IMR-90 (cell line): ENCODE data around the gene RCOR3. TPM values are rescaled to one million over a fixed set of nuclear protein-coding genes. Genes with fewer than 3 reads are reported as not detected.
A peak's percentile ranks its signal among the peaks of the same experiment; 100 is the strongest.

Source experiments
- ATAC-seq: fragments of 200-7000 bp; cut with Tn5 transposase; 2 replicates; pipeline ENCODE4 v1.9.1; 2020; ENCODE audit warnings: low read depth, mild to moderate bottlenecking, moderate library complexity
- BruUV-seq: library from RNA; stranded (reverse); fragments of 400-500 nt; replicated peaks from 2 replicates; lab custom pipeline; 2021; lab: Mats Ljungman, UMichigan
- CTCF ChIA-PET: fragments of 300-600 bp; formaldehyde crosslinking; extraction: SDS; loops from one replicate; lab custom pipeline; 2021; ENCODE audit warnings: antibody characterized with exemption; lab: Yijun Ruan, JAX
- POLR2A ChIA-PET: fragments of 300-600 bp; sonication (Branson Sonifier 250); formaldehyde crosslinking; loops from one replicate; lab custom pipeline; 2022; ENCODE audit warnings: antibody characterized with exemption; ENCODE audit not compliant: unreplicated experiment; lab: Charles Lee
- DNase-seq: peaks from one replicate; pipeline ENCODE4 v3.0.0; 2013
- H2AFZ ChIP-seq: replicated peaks from 2 replicates; pipeline ENCODE3; 2013; ENCODE audit warnings: low read length, mild to moderate bottlenecking; ENCODE audit not compliant: poor library complexity
- H2AK5ac ChIP-seq: 2 replicates; pipeline ENCODE4 v1.6.1; 2013; ENCODE audit warnings: low read depth, low read length, inconsistent platforms
- H2AK9ac ChIP-seq: replicated peaks from 2 replicates; pipeline ENCODE3; 2013; ENCODE audit warnings: mild to moderate bottlenecking, low read depth, low read length, moderate library complexity; ENCODE audit not compliant: poor library complexity
- H2BK120ac ChIP-seq: 2 replicates; pipeline ENCODE4 v1.6.1; 2013; ENCODE audit warnings: low read depth, low read length, inconsistent platforms
- H2BK15ac ChIP-seq: 3 replicates; pipeline ENCODE4 v1.6.1; 2013; ENCODE audit warnings: low read depth, low read length, inconsistent platforms
- H2BK20ac ChIP-seq: 2 replicates; pipeline ENCODE4 v1.6.1; 2013; ENCODE audit warnings: low read depth, mild to moderate bottlenecking, inconsistent platforms, low read length, moderate library complexity
- H2BK5ac ChIP-seq: 2 replicates; pipeline ENCODE4 v1.6.1; 2013; ENCODE audit warnings: mild to moderate bottlenecking, low read depth, low read length, inconsistent platforms; ENCODE audit not compliant: poor library complexity, severe bottlenecking
- H3K14ac ChIP-seq: replicated peaks from 2 replicates; pipeline ENCODE4 v1.6.1; 2013; ENCODE audit warnings: low read depth, low read length, inconsistent platforms
- H3K18ac ChIP-seq: 2 replicates; pipeline ENCODE4 v1.6.1; 2013; ENCODE audit warnings: low read depth, low read length, control low read depth
- H3K23ac ChIP-seq: 2 replicates; pipeline ENCODE4 v1.6.1; 2013; ENCODE audit warnings: low read depth, low read length, inconsistent platforms
- H3K27ac ChIP-seq: 2 replicates; pipeline ENCODE4 v1.5.1; 2013; ENCODE audit warnings: mild to moderate bottlenecking, control low read depth, low read length; ENCODE audit not compliant: insufficient read depth
- H3K27me3 ChIP-seq: 2 replicates; pipeline ENCODE4 v1.6.1; 2013; ENCODE audit warnings: low read length; ENCODE audit not compliant: control insufficient read depth, insufficient read depth
- H3K36me3 ChIP-seq: 2 replicates; pipeline ENCODE4 v1.6.1; 2013; ENCODE audit warnings: low read length, mixed read lengths; ENCODE audit not compliant: control insufficient read depth, insufficient read depth
- H3K4ac ChIP-seq: 2 replicates; pipeline ENCODE4 v1.6.1; 2013; ENCODE audit warnings: low read depth, low read length, inconsistent platforms
- H3K4me1 ChIP-seq: 2 replicates; pipeline ENCODE4 v1.6.1; 2013; ENCODE audit warnings: low read length, mixed read lengths; ENCODE audit not compliant: control insufficient read depth, insufficient read depth
- H3K4me2 ChIP-seq: 2 replicates; pipeline ENCODE4 v1.6.1; 2013; ENCODE audit warnings: low read depth, mild to moderate bottlenecking, control low read depth, low read length, moderate library complexity
- H3K4me3 ChIP-seq: 2 replicates; pipeline ENCODE4 v1.5.1; 2013; ENCODE audit warnings: low read depth, mild to moderate bottlenecking, control low read depth, low read length, moderate library complexity; ENCODE audit not compliant: insufficient read depth
- H3K56ac ChIP-seq: 2 replicates; pipeline ENCODE4 v1.6.1; 2013; ENCODE audit warnings: low read length, inconsistent platforms; ENCODE audit not compliant: insufficient read depth; ENCODE audit errors: extremely low read depth
- H3K79me1 ChIP-seq, 2 experiments: 2 replicates each; pipeline ENCODE4 v1.6.1; 2013; ENCODE audit warnings: low read length in 2 of 2, inconsistent platforms in 1 of 2, low read depth in 1 of 2
- H3K9ac ChIP-seq: 2 replicates; pipeline ENCODE4 v1.6.1; 2013; ENCODE audit warnings: low read depth, low read length, control low read depth
- H3K9me1 ChIP-seq: 2 replicates; pipeline ENCODE4 v1.6.1; 2013; ENCODE audit warnings: low read length, inconsistent platforms; ENCODE audit not compliant: insufficient read depth
- H3K9me3 ChIP-seq: 2 replicates; pipeline ENCODE4 v1.6.1; 2013; ENCODE audit warnings: low read length; ENCODE audit not compliant: control insufficient read depth, insufficient read depth
- H4K20me1 ChIP-seq: 2 replicates; pipeline ENCODE4 v1.6.1; 2013; ENCODE audit warnings: low read length, inconsistent platforms; ENCODE audit not compliant: insufficient read depth
- H4K5ac ChIP-seq: 2 replicates; pipeline ENCODE4 v1.6.1; 2013; ENCODE audit warnings: mild to moderate bottlenecking, low read depth, low read length, control low read depth
- H4K8ac ChIP-seq, 2 experiments: 2 replicates each; pipeline ENCODE4 v1.6.1; 2013; ENCODE audit warnings: low read depth in 2 of 2, low read length in 2 of 2, control low read depth in 1 of 2, inconsistent platforms in 1 of 2
- H4K91ac ChIP-seq: 2 replicates; pipeline ENCODE4 v1.6.1; 2013; ENCODE audit warnings: low read depth, low read length, inconsistent platforms; ENCODE audit not compliant: insufficient read depth
- BHLHE40 ChIP-seq: fragments of 150-350 bp; IDR thresholded peaks from 2 replicates; pipeline ENCODE4 v1.6.1; 2016; ENCODE audit warnings: mild to moderate bottlenecking, low read depth, low read length
- CHD1 ChIP-seq: IDR thresholded peaks from 2 replicates; pipeline ENCODE4 v1.6.1; 2012; ENCODE audit warnings: low read depth, low read length, improper control_type of control experiment
- FOS ChIP-seq: fragments of 150-350 bp; IDR thresholded peaks from 2 replicates; pipeline ENCODE4 v1.6.1; 2016; ENCODE audit warnings: low read depth, low read length
- MAFK ChIP-seq: IDR thresholded peaks from 2 replicates; pipeline ENCODE4 v1.6.1; 2012; ENCODE audit warnings: low read depth, low read length, improper control_type of control experiment
- MAZ ChIP-seq: IDR thresholded peaks from 2 replicates; pipeline ENCODE4 v1.6.1; 2012; ENCODE audit warnings: low read depth, mild to moderate bottlenecking, low read length, improper control_type of control experiment, moderate library complexity, borderline replicate concordance
- MXI1 ChIP-seq: IDR thresholded peaks from 2 replicates; pipeline ENCODE4 v1.6.1; 2012; ENCODE audit warnings: low read depth, mild to moderate bottlenecking, low read length, moderate library complexity, borderline replicate concordance
- NFE2L2 ChIP-seq: fragments of 150-350 bp; IDR thresholded peaks from 2 replicates; pipeline ENCODE4 v1.6.1; 2016; ENCODE audit warnings: low read depth, mild to moderate bottlenecking, low read length
- POLR2A ChIP-seq: IDR thresholded peaks from 2 replicates; pipeline ENCODE4 v1.6.1; 2012; ENCODE audit warnings: mild to moderate bottlenecking, low read depth, low read length
- RAD21 ChIP-seq: IDR thresholded peaks from 2 replicates; pipeline ENCODE4 v1.6.1; 2012; ENCODE audit warnings: low read length, improper control_type of control experiment
- RCOR1 ChIP-seq: IDR thresholded peaks from 2 replicates; pipeline ENCODE4 v1.6.1; 2012; ENCODE audit warnings: mild to moderate bottlenecking, low read length, improper control_type of control experiment; ENCODE audit not compliant: insufficient replicate concordance
- RFX5 ChIP-seq: IDR thresholded peaks from 2 replicates; pipeline ENCODE4 v1.8.0; 2012; ENCODE audit warnings: low read depth, mild to moderate bottlenecking, low read length, moderate library complexity
- SMC3 ChIP-seq: fragments of 150-350 bp; IDR thresholded peaks from 2 replicates; pipeline ENCODE4 v1.6.1; 2016; ENCODE audit warnings: low read depth, mild to moderate bottlenecking, antibody characterized with exemption, low read length, moderate library complexity
- USF2 ChIP-seq: fragments of 150-350 bp; IDR thresholded peaks from 2 replicates; pipeline ENCODE4 v1.6.1; 2017; ENCODE audit warnings: mild to moderate bottlenecking, antibody characterized with exemption, low read length, low read depth
- WGBS, 2 experiments: methylation state at CpG; one replicate each; pipeline versions ENCODE4 v1.1.5 to v1.1.7; 2013; ENCODE audit warnings: missing lambda C conversion rate in 2 of 2; ENCODE audit not compliant: insufficient read length in 1 of 2; ENCODE audit errors: extremely low coverage in 2 of 2; 5-methylcytosine and 5-hydroxymethylcytosine counted together
- dilution Hi-C: fragments of 300-500 bp; cut with HindIII; formaldehyde crosslinking; loops from one replicate; pipeline ENCODE4 v1.14.3; 2018; ENCODE audit warnings: low sequenced_read_pairs; ENCODE audit not compliant: unreplicated experiment
- in situ Hi-C: fragments of 300-500 bp; cut with MboI; formaldehyde crosslinking; loops from 3 replicates; pipeline ENCODE4 v1.14.3; 2019; ENCODE audit warnings: low sequenced_read_pairs, inconsistent platforms, mixed read lengths
- intact Hi-C: fragments of 100-400 bp; cut with micrococcal nuclease; formaldehyde crosslinking; loops from 2 replicates; pipeline ENCODE4 v1.10.0; 2022
- polyA plus RNA-seq, 3 experiments: library from polyadenylated mRNA; depleted of rRNA; stranded (reverse); fragments of >200 nt; gene quantifications; 2 replicates each; pipeline ENCODE4 v1.2.3, GENCODE V29; 2012; ENCODE audit warnings: low replicate concordance in 1 of 3
- total RNA-seq: library from RNA; depleted of rRNA; stranded (reverse); fragments of >200 nt; gene quantifications from 2 replicates; pipeline ENCODE4 v1.2.3, GENCODE V29; 2012
- TF ChIP-seq, protein P1 (sequence below): conservative IDR thresholded peaks from 2 replicates; pipeline ENCODE4 v1.5.1; 2012; ENCODE audit warnings: mild to moderate bottlenecking, low read depth, low read length, improper control_type of control experiment
- TF ChIP-seq, protein P2 (sequence below): fragments of 150-350 bp; IDR thresholded peaks from 2 replicates; pipeline ENCODE4 v1.6.1; 2016; ENCODE audit warnings: low read depth, mild to moderate bottlenecking, low read length, moderate library complexity, borderline replicate concordance

RCOR3 gene
- total and polyA plus RNA-seq, 2 of the 4 experiments (the other 2 are of a cell fraction), result 8.1 to 16.4 TPM

GRCh38 chr1:211327346-211327921, 68.3 kb downstream of the RCOR3 start:
- H3K4me3 ChIP-seq, result peak overlapping the region; percentile 58
- peak overlapping the region; percentile 52 for H2BK5ac ChIP-seq
- CTCF ChIA-PET, result no interaction called here
- POLR2A ChIA-PET, result interaction anchor here (0.5 kb wide), 1 partner anchor 191 kb away, joined by 7 read pairs; no protein-coding TSS in a partner anchor
- intact Hi-C loops (loop anchor here (1.0 to 2.0 kb wide), 2 partner anchors 55 to 328 kb away; no protein-coding TSS in a partner anchor), dilution Hi-C loops (no loop called here), in situ Hi-C loops (loop anchor here (5.0 to 10.0 kb wide), 2 partner anchors 147 to 185 kb away; no protein-coding TSS in a partner anchor)
- peak overlapping the region; percentile 88 for H3K4me2 ChIP-seq
- H2BK120ac ChIP-seq, result peak overlapping the region; percentile 66
- H4K8ac ChIP-seq, result peak overlapping the region; percentile 85 to 87
- H3K9ac ChIP-seq, result peak overlapping the region; percentile 92
- no TSS peak for BruUV-seq
- peaks cover 13% of the 10 kb centered on the region for H3K4me1 ChIP-seq
- no peaks in the 10 kb centered on the region for H3K9me3 ChIP-seq
- H3K27me3 ChIP-seq, result no peaks in the 10 kb centered on the region
- H2BK20ac ChIP-seq, result no peak overlapping the region
- H2AK9ac ChIP-seq, result peak overlapping the region; percentile 90
- H4K91ac ChIP-seq, result peak overlapping the region; percentile 81
- no peaks in the 10 kb centered on the region for H3K36me3 ChIP-seq
- WGBS, 2 experiments, result 5% methylated on average over 7 of the region's 16 CpGs; no CpG with 5 or more reads in 1 of the 2 experiments
- peak overlapping the region; percentile 97 for H3K23ac ChIP-seq
- peak overlapping the region; percentile 94 for H3K56ac ChIP-seq
- H3K4ac ChIP-seq, result peak overlapping the region; percentile 90
- H2BK15ac ChIP-seq, result peak overlapping the region; percentile 36; the same call in 1 of the 3 replicates
- H3K18ac ChIP-seq, result peak overlapping the region; percentile 62
- DNase-seq, result peak; percentile 71
- peaks cover 27 to 56% of the 10 kb centered on the region in 2 experiments for H3K79me1 ChIP-seq
- ATAC-seq, result peak; percentile 63
- H3K27ac ChIP-seq, result peak overlapping the region; percentile 87
- peak overlapping the region; percentile 97 for H3K14ac ChIP-seq
- H3K9me1 ChIP-seq, result peaks cover 35% of the 10 kb centered on the region
- peak overlapping the region; percentile 89 for H2AFZ ChIP-seq
- 0 out of 2 replicates have a peak overlapping the region, but pooled peaks have one; percentile 43 for H2AK5ac ChIP-seq
- H4K5ac ChIP-seq, result peak overlapping the region; percentile 66
- H4K20me1 ChIP-seq, result peaks cover 37% of the 10 kb centered on the region
- TF ChIP-seq MAFK (no peak), RFX5 (no peak), POLR2A (no peak), MAZ (no peak), CHD1 (no peak), USF2 (no peak), BHLHE40 (no peak), MXI1 (no peak), RAD21 (no peak), NFE2L2 (no peak), FOS (no peak), RCOR1 (no peak), SMC3 (no peak)
- TF ChIP-seq, protein P1, sequence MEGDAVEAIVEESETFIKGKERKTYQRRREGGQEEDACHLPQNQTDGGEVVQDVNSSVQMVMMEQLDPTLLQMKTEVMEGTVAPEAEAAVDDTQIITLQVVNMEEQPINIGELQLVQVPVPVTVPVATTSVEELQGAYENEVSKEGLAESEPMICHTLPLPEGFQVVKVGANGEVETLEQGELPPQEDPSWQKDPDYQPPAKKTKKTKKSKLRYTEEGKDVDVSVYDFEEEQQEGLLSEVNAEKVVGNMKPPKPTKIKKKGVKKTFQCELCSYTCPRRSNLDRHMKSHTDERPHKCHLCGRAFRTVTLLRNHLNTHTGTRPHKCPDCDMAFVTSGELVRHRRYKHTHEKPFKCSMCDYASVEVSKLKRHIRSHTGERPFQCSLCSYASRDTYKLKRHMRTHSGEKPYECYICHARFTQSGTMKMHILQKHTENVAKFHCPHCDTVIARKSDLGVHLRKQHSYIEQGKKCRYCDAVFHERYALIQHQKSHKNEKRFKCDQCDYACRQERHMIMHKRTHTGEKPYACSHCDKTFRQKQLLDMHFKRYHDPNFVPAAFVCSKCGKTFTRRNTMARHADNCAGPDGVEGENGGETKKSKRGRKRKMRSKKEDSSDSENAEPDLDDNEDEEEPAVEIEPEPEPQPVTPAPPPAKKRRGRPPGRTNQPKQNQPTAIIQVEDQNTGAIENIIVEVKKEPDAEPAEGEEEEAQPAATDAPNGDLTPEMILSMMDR, result no peak
- TF ChIP-seq, protein P2, sequence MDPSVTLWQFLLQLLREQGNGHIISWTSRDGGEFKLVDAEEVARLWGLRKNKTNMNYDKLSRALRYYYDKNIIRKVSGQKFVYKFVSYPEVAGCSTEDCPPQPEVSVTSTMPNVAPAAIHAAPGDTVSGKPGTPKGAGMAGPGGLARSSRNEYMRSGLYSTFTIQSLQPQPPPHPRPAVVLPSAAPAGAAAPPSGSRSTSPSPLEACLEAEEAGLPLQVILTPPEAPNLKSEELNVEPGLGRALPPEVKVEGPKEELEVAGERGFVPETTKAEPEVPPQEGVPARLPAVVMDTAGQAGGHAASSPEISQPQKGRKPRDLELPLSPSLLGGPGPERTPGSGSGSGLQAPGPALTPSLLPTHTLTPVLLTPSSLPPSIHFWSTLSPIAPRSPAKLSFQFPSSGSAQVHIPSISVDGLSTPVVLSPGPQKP, result no peak
